Neural progenitor cell (in vitro differentiated cells): ENCODE data around the gene PNP. TPM values are rescaled to one million over a fixed set of nuclear protein-coding genes. Genes with fewer than 3 reads are reported as not detected.

Experiments
- DNase-seq: peaks from one replicate; pipeline ENCODE4 v3.0.0-alpha.2; 2016; ENCODE audit warnings: low spot score
- H2AFZ ChIP-seq: fragments of 200-600 bp; sonication (generic); replicated peaks from 2 replicates; pipeline ENCODE4 v1.6.1; 2016; ENCODE audit warnings: antibody characterized with exemption
- H3F3A ChIP-seq: fragments of 200-600 bp; sonication (generic); 2 replicates; pipeline ENCODE4 v1.6.1; 2016; ENCODE audit warnings: antibody characterized with exemption, low read depth
- H3K27ac ChIP-seq: fragments of 200-600 bp; sonication (generic); 2 replicates; pipeline ENCODE4 v1.5.1; 2016; ENCODE audit warnings: mild to moderate bottlenecking
- H3K27me3 ChIP-seq: fragments of 200-600 bp; sonication (generic); 2 replicates; pipeline ENCODE4 v1.6.1; 2016; ENCODE audit warnings: mild to moderate bottlenecking, moderate library complexity
- H3K36me3 ChIP-seq: fragments of 200-600 bp; sonication (generic); 2 replicates; pipeline ENCODE4 v1.5.1; 2016
- H3K4me1 ChIP-seq: fragments of 200-600 bp; sonication (generic); 2 replicates; pipeline ENCODE4 v1.6.1; 2016; ENCODE audit warnings: mixed run types
- H3K4me2 ChIP-seq: fragments of 200-600 bp; sonication (generic); 2 replicates; pipeline ENCODE4 v1.6.1; 2016
- H3K4me3 ChIP-seq: fragments of 200-600 bp; sonication (generic); 2 replicates; pipeline ENCODE4 v1.5.1; 2016
- H3K79me2 ChIP-seq: fragments of 200-600 bp; sonication (generic); 2 replicates; pipeline ENCODE4 v1.6.1; 2016; ENCODE audit warnings: low read depth
- H3K9ac ChIP-seq: fragments of 200-600 bp; sonication (generic); 2 replicates; pipeline ENCODE4 v1.6.1; 2016
- H3K9me3 ChIP-seq: fragments of 200-600 bp; sonication (generic); 2 replicates; pipeline ENCODE4 v1.5.1; 2016; ENCODE audit warnings: low read depth
- H4K20me1 ChIP-seq: fragments of 200-600 bp; sonication (generic); 2 replicates; pipeline ENCODE4 v1.6.1; 2016; ENCODE audit warnings: low read depth
- H3K27ac Mint-ChIP-seq: 3 replicates; pipeline ENCODE4 v1.8.0; 2021; ENCODE audit warnings: mixed read lengths
- H3K27me3 Mint-ChIP-seq: 2 replicates; pipeline ENCODE4 v1.8.0; 2022; ENCODE audit warnings: low read depth, mild to moderate bottlenecking, inconsistent platforms, moderate library complexity, mixed read lengths; ENCODE audit not compliant: insufficient read depth
- H3K36me3 Mint-ChIP-seq: 3 replicates; pipeline ENCODE4 v1.8.0; 2021; ENCODE audit warnings: mixed read lengths
- H3K4me1 Mint-ChIP-seq: 3 replicates; pipeline ENCODE4 v1.8.0; 2021; ENCODE audit warnings: mixed read lengths
- H3K4me3 Mint-ChIP-seq: 3 replicates; pipeline ENCODE4 v1.8.0; 2021; ENCODE audit warnings: mild to moderate bottlenecking, moderate library complexity, mixed read lengths
- H3K9me3 Mint-ChIP-seq: 3 replicates; pipeline ENCODE4 v1.8.0; 2020; ENCODE audit warnings: mixed read lengths
- EZH2 ChIP-seq: fragments of 200-600 bp; sonication (generic); IDR thresholded peaks from 2 replicates; pipeline ENCODE4 v1.6.1; 2017; ENCODE audit warnings: antibody characterized with exemption, mild to moderate bottlenecking, moderate library complexity
- EZH2phosphoT487 ChIP-seq: fragments of 200-600 bp; sonication (generic); IDR thresholded peaks from 2 replicates; pipeline ENCODE4 v1.6.1; 2017; ENCODE audit warnings: antibody characterized with exemption
- total RNA-seq: library from RNA; depleted of rRNA; stranded (reverse); fragments of >200 nt; gene quantifications from 2 replicates; pipeline ENCODE4 v1.2.3, GENCODE V29; 2015; ENCODE audit warnings: low replicate concordance
- TF ChIP-seq, protein P1 (sequence below): fragments of 200-600 bp; sonication (generic); IDR thresholded peaks from 2 replicates; pipeline ENCODE4 v1.5.1; 2017; ENCODE audit warnings: antibody characterized with exemption, mild to moderate bottlenecking

The PNP gene
- total RNA-seq, 1 donor from 2014 or later = 43.6 TPM

DNA sequence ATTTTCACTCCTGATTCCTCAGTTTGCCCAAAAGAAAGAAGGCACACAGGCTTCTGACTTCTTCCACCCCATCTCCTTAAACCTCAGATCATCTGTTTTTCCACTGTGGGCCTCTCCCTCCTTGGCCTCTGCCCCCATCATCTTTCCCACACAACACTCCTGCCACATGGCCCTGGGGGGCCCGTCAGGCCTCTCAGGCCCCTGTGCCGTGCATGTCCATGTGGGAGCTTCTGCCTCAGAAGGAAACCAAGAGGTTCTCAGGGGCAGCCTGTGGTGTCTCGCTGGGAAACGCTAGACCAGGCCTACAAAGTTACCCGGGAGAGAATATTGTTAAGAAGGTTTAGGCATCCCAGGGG, 41.2 kb upstream of the PNP start:
- Mint-ChIP-seq H3K9me3 (no peaks in the 10 kb centered on the region), H3K4me3 (no peak overlapping the region), H3K27ac (no peak overlapping the region), H3K27me3 (peaks cover 3% of the 10 kb centered on the region), H3K36me3 (no peaks in the 10 kb centered on the region), H3K4me1 (no peaks in the 10 kb centered on the region)
- Histone ChIP-seq H3F3A (no peaks in the 10 kb centered on the region), H2AFZ (no peak overlapping the region), H3K27me3 (no peaks in the 10 kb centered on the region), H3K79me2 (no peaks in the 10 kb centered on the region), H3K9me3 (no peaks in the 10 kb centered on the region), H3K4me1 (no peaks in the 10 kb centered on the region), H3K4me2 (no peak overlapping the region), H4K20me1 (no peaks in the 10 kb centered on the region), H3K36me3 (no peaks in the 10 kb centered on the region), H3K4me3 (no peak overlapping the region), H3K9ac (no peak overlapping the region), H3K27ac (no peak overlapping the region)
- no peak for DNase-seq
- TF ChIP-seq EZH2phosphoT487 (no peak), EZH2 (no peak)

- Histone ChIP-seq H4K20me1 (no peaks in the 10 kb centered on the region), H3K4me2 (no peak overlapping the region), H2AFZ (no peak overlapping the region), H3K9me3 (no peaks in the 10 kb centered on the region), H3K4me3 (no peak overlapping the region), H3K36me3 (no peaks in the 10 kb centered on the region), H3F3A (no peaks in the 10 kb centered on the region), H3K27me3 (no peaks in the 10 kb centered on the region), H3K9ac (no peak overlapping the region), H3K4me1 (no peaks in the 10 kb centered on the region), H3K79me2 (no peaks in the 10 kb centered on the region), H3K27ac (no peak overlapping the region)
- Mint-ChIP-seq H3K4me1 (no peaks in the 10 kb centered on the region), H3K4me3 (no peak overlapping the region), H3K9me3 (no peaks in the 10 kb centered on the region), H3K36me3 (no peaks in the 10 kb centered on the region), H3K27me3 (peaks cover 3% of the 10 kb centered on the region), H3K27ac (no peak overlapping the region)
- TF ChIP-seq EZH2 (no peak), EZH2phosphoT487 (no peak)
- TF ChIP-seq, protein P1, sequence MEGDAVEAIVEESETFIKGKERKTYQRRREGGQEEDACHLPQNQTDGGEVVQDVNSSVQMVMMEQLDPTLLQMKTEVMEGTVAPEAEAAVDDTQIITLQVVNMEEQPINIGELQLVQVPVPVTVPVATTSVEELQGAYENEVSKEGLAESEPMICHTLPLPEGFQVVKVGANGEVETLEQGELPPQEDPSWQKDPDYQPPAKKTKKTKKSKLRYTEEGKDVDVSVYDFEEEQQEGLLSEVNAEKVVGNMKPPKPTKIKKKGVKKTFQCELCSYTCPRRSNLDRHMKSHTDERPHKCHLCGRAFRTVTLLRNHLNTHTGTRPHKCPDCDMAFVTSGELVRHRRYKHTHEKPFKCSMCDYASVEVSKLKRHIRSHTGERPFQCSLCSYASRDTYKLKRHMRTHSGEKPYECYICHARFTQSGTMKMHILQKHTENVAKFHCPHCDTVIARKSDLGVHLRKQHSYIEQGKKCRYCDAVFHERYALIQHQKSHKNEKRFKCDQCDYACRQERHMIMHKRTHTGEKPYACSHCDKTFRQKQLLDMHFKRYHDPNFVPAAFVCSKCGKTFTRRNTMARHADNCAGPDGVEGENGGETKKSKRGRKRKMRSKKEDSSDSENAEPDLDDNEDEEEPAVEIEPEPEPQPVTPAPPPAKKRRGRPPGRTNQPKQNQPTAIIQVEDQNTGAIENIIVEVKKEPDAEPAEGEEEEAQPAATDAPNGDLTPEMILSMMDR = no peak
- DNase-seq = no peak
Measured at GRCh38 chr14:20428802-20429201, 40.4 kb upstream of the PNP start.

DNA sequence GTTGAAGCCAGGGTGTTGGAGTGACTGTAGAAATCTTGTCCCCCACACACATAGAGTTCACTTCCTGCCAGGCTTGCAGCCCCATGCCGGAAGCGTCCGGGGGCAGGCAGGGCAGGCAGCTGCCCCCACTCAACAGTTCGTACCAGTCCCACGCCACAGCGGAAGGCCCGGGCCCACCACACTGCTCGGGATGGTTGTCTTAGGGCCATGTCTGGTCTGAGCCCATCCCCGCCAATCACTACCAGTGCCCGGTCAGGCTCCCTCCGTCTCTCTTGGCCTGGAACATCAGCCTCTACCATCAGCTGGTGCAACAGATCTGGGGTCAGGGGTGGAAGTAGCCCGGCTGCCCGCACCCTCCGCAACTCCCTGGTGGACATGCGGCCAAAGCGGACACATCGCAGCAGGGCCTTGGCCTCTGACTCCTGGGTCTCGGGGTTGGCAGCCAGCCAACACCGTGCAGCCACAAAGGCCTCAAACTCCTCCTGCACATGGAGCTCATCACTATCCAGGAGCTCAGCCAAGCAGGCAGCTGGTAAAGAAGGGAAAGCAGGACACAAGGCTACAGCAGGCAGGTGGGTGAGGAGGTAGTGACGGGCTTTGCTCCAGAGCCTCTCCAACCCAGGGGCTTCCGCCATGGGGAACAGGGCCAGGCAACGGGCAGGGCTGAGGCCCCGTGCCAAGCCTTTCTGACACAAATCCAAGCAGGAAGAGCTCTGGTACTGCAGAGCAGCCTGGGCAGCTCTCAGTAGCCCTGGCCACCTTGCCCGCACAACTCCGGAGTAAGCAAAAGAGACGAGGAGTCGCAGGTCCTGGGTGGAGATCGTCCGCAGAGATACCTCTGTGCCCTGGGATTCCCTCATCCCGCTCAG, 39.2 kb upstream of the PNP start:
- H3K4me3 ChIP-seq = no peak overlapping the region
- no peak overlapping the region for H3K4me2 ChIP-seq
- Mint-ChIP-seq H3K27me3 (peaks cover 3% of the 10 kb centered on the region), H3K4me1 (no peaks in the 10 kb centered on the region), H3K27ac (no peak overlapping the region), H3K36me3 (no peaks in the 10 kb centered on the region), H3K4me3 (no peak overlapping the region), H3K9me3 (no peaks in the 10 kb centered on the region)
- no peak overlapping the region for H2AFZ ChIP-seq
- no peaks in the 10 kb centered on the region for H3K79me2 ChIP-seq
- TF ChIP-seq EZH2 (no peak), EZH2phosphoT487 (no peak)
- TF ChIP-seq, protein P1 = no peak
- H3F3A ChIP-seq = no peaks in the 10 kb centered on the region
- H3K27ac ChIP-seq = no peak overlapping the region
- DNase-seq = no peak
- no peaks in the 10 kb centered on the region for H3K4me1 ChIP-seq
- no peaks in the 10 kb centered on the region for H3K9me3 ChIP-seq
- H3K27me3 ChIP-seq = no peaks in the 10 kb centered on the region
- no peaks in the 10 kb centered on the region for H3K36me3 ChIP-seq
- H4K20me1 ChIP-seq = no peaks in the 10 kb centered on the region
- no peak overlapping the region for H3K9ac ChIP-seq
